Stomach (tissue), 4 donors: ENCODE measurements around the gene SAXO1.

Experiments
- CTCF ChIP-seq, 7 experiments: fragments of 450-650 bp in 4 of 7; fragments of 200-600 bp in 3 of 7; sonication (generic) in 3 of 7; IDR thresholded peaks; one replicate each; pipeline ENCODE4 v1.5.1; 2016 to 2019; ENCODE audit warnings: antibody characterized with exemption in 7 of 7, control low read depth in 2 of 7, mild to moderate bottlenecking in 1 of 7
- POLR2A ChIP-seq, 4 donors: fragments of 450-650 bp; IDR thresholded peaks; one replicate each; pipeline ENCODE4 v1.6.1; 2016; ENCODE audit warnings: antibody characterized with exemption in 4 of 4, control low read depth in 2 of 4, mild to moderate bottlenecking in 1 of 4, moderate library complexity in 1 of 4

- TF ChIP-seq CTCF (IDR thresholded peaks at IDR 0.05) (no peak), POLR2A (IDR thresholded peaks at IDR 0.05) (no peak)
Observed at GRCh38 chr9:19020886-19021455, 12.0 kb downstream of the SAXO1 start.
